Stimulated activated naive CD8-positive, alpha-beta T cell treated with anti-CD3 and anti-CD28 coated beads, Interleukin-15, Interleukin-2, amounts not matched to agents 100 ng/mL and 50 ng/mL, for 24 hours (primary cell): ENCODE data around the gene PTTG1IP2.

Experiments used
- H3K27ac Mint-ChIP-seq: one replicate; pipeline ENCODE4 v1.8.0; 2021; ENCODE audit warnings: mild to moderate bottlenecking, mixed read lengths
- H3K27me3 Mint-ChIP-seq: one replicate; pipeline ENCODE4 v1.8.0; 2021; ENCODE audit warnings: mixed read lengths
- H3K36me3 Mint-ChIP-seq: one replicate; pipeline ENCODE4 v1.8.0; 2021; ENCODE audit warnings: low read depth, mixed read lengths
- H3K4me1 Mint-ChIP-seq: one replicate; pipeline ENCODE4 v1.8.0; 2021; ENCODE audit warnings: low read depth, mixed read lengths
- H3K4me3 Mint-ChIP-seq: one replicate; pipeline ENCODE4 v1.8.0; 2021; ENCODE audit warnings: mild to moderate bottlenecking, mixed read lengths
- H3K9me3 Mint-ChIP-seq: one replicate; pipeline ENCODE4 v1.8.0; 2021; ENCODE audit warnings: mixed read lengths

The PTTG1IP2 gene

GRCh38 chr7:90507692-90508091, 38.3 kb downstream of the PTTG1IP2 start:
- Mint-ChIP-seq H3K9me3 (no peaks in the 10 kb centered on the region), H3K27ac (no peak overlapping the region), H3K4me1 (no peaks in the 10 kb centered on the region), H3K4me3 (no peak overlapping the region), H3K27me3 (no peaks in the 10 kb centered on the region), H3K36me3 (no peaks in the 10 kb centered on the region)

- Mint-ChIP-seq H3K27ac (no peak overlapping the region), H3K4me1 (no peaks in the 10 kb centered on the region), H3K27me3 (peaks cover 9% of the 10 kb centered on the region), H3K36me3 (no peaks in the 10 kb centered on the region), H3K4me3 (no peak overlapping the region), H3K9me3 (no peaks in the 10 kb centered on the region)
These were observed 42.3 kb downstream of the PTTG1IP2 start for GRCh38 chr7:90511776-90512175.

GRCh38 chr7:90512821-90513254, 43.4 kb downstream of the PTTG1IP2 start:
- no peaks in the 10 kb centered on the region for H3K9me3 Mint-ChIP-seq
- H3K27me3 Mint-ChIP-seq = peaks cover 9% of the 10 kb centered on the region
- no peak overlapping the region for H3K27ac Mint-ChIP-seq
- no peaks in the 10 kb centered on the region for H3K36me3 Mint-ChIP-seq
- no peaks in the 10 kb centered on the region for H3K4me1 Mint-ChIP-seq
- no peak overlapping the region for H3K4me3 Mint-ChIP-seq

- peaks cover 9% of the 10 kb centered on the region for H3K27me3 Mint-ChIP-seq
- no peak overlapping the region for H3K27ac Mint-ChIP-seq
- H3K4me1 Mint-ChIP-seq = no peaks in the 10 kb centered on the region
- no peaks in the 10 kb centered on the region for H3K36me3 Mint-ChIP-seq
- no peaks in the 10 kb centered on the region for H3K9me3 Mint-ChIP-seq
- H3K4me3 Mint-ChIP-seq = no peak overlapping the region
These were observed 46.8 kb downstream of the PTTG1IP2 start for GRCh38 chr7:90516257-90516656.

GRCh38 chr7:90518630-90519029, 49.2 kb downstream of the PTTG1IP2 start:
- no peak overlapping the region for H3K4me3 Mint-ChIP-seq
- H3K36me3 Mint-ChIP-seq = no peaks in the 10 kb centered on the region
- no peaks in the 10 kb centered on the region for H3K4me1 Mint-ChIP-seq
- no peaks in the 10 kb centered on the region for H3K9me3 Mint-ChIP-seq
- no peak overlapping the region for H3K27ac Mint-ChIP-seq
- peaks cover 11% of the 10 kb centered on the region for H3K27me3 Mint-ChIP-seq

- no peaks in the 10 kb centered on the region for H3K36me3 Mint-ChIP-seq
- H3K9me3 Mint-ChIP-seq = no peaks in the 10 kb centered on the region
- H3K27ac Mint-ChIP-seq = no peak overlapping the region
- H3K4me1 Mint-ChIP-seq = no peaks in the 10 kb centered on the region
- no peak overlapping the region for H3K4me3 Mint-ChIP-seq
- peaks cover 7% of the 10 kb centered on the region for H3K27me3 Mint-ChIP-seq
These were observed 51.0 kb downstream of the PTTG1IP2 start for GRCh38 chr7:90520484-90520883.

- H3K4me1 Mint-ChIP-seq = no peaks in the 10 kb centered on the region
- H3K4me3 Mint-ChIP-seq = no peak overlapping the region
- no peaks in the 10 kb centered on the region for H3K9me3 Mint-ChIP-seq
- H3K36me3 Mint-ChIP-seq = no peaks in the 10 kb centered on the region
- no peak overlapping the region for H3K27ac Mint-ChIP-seq
- peaks cover 15% of the 10 kb centered on the region for H3K27me3 Mint-ChIP-seq
These were observed 60.8 kb downstream of the PTTG1IP2 start for GRCh38 chr7:90530263-90530662.

GRCh38 chr7:90532231-90532929, 62.9 kb downstream of the PTTG1IP2 start:
- no peaks in the 10 kb centered on the region for H3K36me3 Mint-ChIP-seq

GRCh38 chr7:90536449-90536848, 67.0 kb downstream of the PTTG1IP2 start:
- no peaks in the 10 kb centered on the region for H3K9me3 Mint-ChIP-seq
- no peak overlapping the region for H3K4me3 Mint-ChIP-seq

More at GRCh38 chr7:90532231-90532929, 62.9 kb downstream of the PTTG1IP2 start:
- Mint-ChIP-seq H3K27me3 (peaks cover 15% of the 10 kb centered on the region), H3K9me3 (no peaks in the 10 kb centered on the region), H3K4me3 (no peak overlapping the region), H3K27ac (no peak overlapping the region), H3K4me1 (no peaks in the 10 kb centered on the region)

GRCh38 chr7:90538405-90538804, 69.0 kb downstream of the PTTG1IP2 start:
- Mint-ChIP-seq H3K36me3 (no peaks in the 10 kb centered on the region), H3K9me3 (no peaks in the 10 kb centered on the region), H3K4me3 (no peak overlapping the region), H3K4me1 (no peaks in the 10 kb centered on the region), H3K27me3 (peaks cover 10% of the 10 kb centered on the region), H3K27ac (no peak overlapping the region)

More at GRCh38 chr7:90536449-90536848, 67.0 kb downstream of the PTTG1IP2 start:
- Mint-ChIP-seq H3K27ac (no peak overlapping the region), H3K27me3 (peaks cover 14% of the 10 kb centered on the region), H3K4me1 (no peaks in the 10 kb centered on the region), H3K36me3 (no peaks in the 10 kb centered on the region)

GRCh38 chr7:90540406-90540805, 71.0 kb downstream of the PTTG1IP2 start:
- Mint-ChIP-seq H3K36me3 (no peaks in the 10 kb centered on the region), H3K27me3 (peaks cover 9% of the 10 kb centered on the region), H3K9me3 (no peaks in the 10 kb centered on the region), H3K4me3 (no peak overlapping the region), H3K27ac (no peak overlapping the region), H3K4me1 (no peaks in the 10 kb centered on the region)

- no peaks in the 10 kb centered on the region for H3K9me3 Mint-ChIP-seq
- H3K4me1 Mint-ChIP-seq = no peaks in the 10 kb centered on the region
- H3K27ac Mint-ChIP-seq = no peak overlapping the region
- H3K4me3 Mint-ChIP-seq = no peak overlapping the region
- peaks cover 4% of the 10 kb centered on the region for H3K27me3 Mint-ChIP-seq
- no peaks in the 10 kb centered on the region for H3K36me3 Mint-ChIP-seq
These were observed 81.6 kb downstream of the PTTG1IP2 start for GRCh38 chr7:90551036-90551435.

GRCh38 chr7:90552521-90552920, 83.1 kb downstream of the PTTG1IP2 start:
- peaks cover 4% of the 10 kb centered on the region for H3K27me3 Mint-ChIP-seq
- no peaks in the 10 kb centered on the region for H3K9me3 Mint-ChIP-seq
- no peak overlapping the region for H3K27ac Mint-ChIP-seq
- H3K4me1 Mint-ChIP-seq = no peaks in the 10 kb centered on the region
- no peak overlapping the region for H3K4me3 Mint-ChIP-seq
- H3K36me3 Mint-ChIP-seq = no peaks in the 10 kb centered on the region

GRCh38 chr7:90560730-90561129, 91.3 kb downstream of the PTTG1IP2 start:
- H3K27ac Mint-ChIP-seq = no peak overlapping the region
- no peaks in the 10 kb centered on the region for H3K36me3 Mint-ChIP-seq
- H3K4me3 Mint-ChIP-seq = no peak overlapping the region

More at GRCh38 chr7:90560730-90561129, 91.3 kb downstream of the PTTG1IP2 start:
- no peaks in the 10 kb centered on the region for H3K9me3 Mint-ChIP-seq
- no peaks in the 10 kb centered on the region for H3K4me1 Mint-ChIP-seq
- H3K27me3 Mint-ChIP-seq = peaks cover 6% of the 10 kb centered on the region
